ENCODE data around the gene NOXA1.

NOXA1 gene

GRCh38 chr9:137379761-137380161 is 43.4 kb upstream of the NOXA1 start:
- TF ChIP-seq CTCF (conservative IDR thresholded peaks at IDR 0.05; ENCODE audit: low read depth), result no peak
- no peak for DNase-seq (ENCODE audit: low spot score)
- ChIA-PET CTCF (interaction anchor here (0.6 kb wide), 1 partner anchor 18 kb away, joined by 4 read pairs; no protein-coding TSS in a partner anchor), POLR2A (ENCODE audit: low non-redundant PET) (no interaction called here)
- no peak overlapping the region for H3K27ac ChIP-seq

GRCh38 chr9:137380171-137380570 is 43.0 kb upstream of the NOXA1 start:
- POLR2A ChIA-PET (ENCODE audit: low non-redundant PET), result no interaction called here
- no peak for DNase-seq (ENCODE audit: low spot score)
- TF ChIP-seq CTCF (conservative IDR thresholded peaks at IDR 0.05; ENCODE audit: low read depth), result no peak
- CTCF ChIA-PET, result interaction anchor here (0.6 kb wide), 1 partner anchor 118 kb away, joined by 3 read pairs; no protein-coding TSS in a partner anchor
- H3K27ac ChIP-seq, result no peak overlapping the region

- DNase-seq (ENCODE audit: low spot score), result no peak
- POLR2A ChIA-PET (ENCODE audit: low non-redundant PET), result no interaction called here
- CTCF ChIA-PET, result interaction anchor here (0.6 kb wide), 1 partner anchor 118 kb away, joined by 3 read pairs; no protein-coding TSS in a partner anchor
- no peak overlapping the region for H3K27ac ChIP-seq
- no peak for TF ChIP-seq CTCF (conservative IDR thresholded peaks at IDR 0.05; ENCODE audit: low read depth)
Observed at GRCh38 chr9:137380606-137381005, 42.6 kb upstream of the NOXA1 start.

DNA sequence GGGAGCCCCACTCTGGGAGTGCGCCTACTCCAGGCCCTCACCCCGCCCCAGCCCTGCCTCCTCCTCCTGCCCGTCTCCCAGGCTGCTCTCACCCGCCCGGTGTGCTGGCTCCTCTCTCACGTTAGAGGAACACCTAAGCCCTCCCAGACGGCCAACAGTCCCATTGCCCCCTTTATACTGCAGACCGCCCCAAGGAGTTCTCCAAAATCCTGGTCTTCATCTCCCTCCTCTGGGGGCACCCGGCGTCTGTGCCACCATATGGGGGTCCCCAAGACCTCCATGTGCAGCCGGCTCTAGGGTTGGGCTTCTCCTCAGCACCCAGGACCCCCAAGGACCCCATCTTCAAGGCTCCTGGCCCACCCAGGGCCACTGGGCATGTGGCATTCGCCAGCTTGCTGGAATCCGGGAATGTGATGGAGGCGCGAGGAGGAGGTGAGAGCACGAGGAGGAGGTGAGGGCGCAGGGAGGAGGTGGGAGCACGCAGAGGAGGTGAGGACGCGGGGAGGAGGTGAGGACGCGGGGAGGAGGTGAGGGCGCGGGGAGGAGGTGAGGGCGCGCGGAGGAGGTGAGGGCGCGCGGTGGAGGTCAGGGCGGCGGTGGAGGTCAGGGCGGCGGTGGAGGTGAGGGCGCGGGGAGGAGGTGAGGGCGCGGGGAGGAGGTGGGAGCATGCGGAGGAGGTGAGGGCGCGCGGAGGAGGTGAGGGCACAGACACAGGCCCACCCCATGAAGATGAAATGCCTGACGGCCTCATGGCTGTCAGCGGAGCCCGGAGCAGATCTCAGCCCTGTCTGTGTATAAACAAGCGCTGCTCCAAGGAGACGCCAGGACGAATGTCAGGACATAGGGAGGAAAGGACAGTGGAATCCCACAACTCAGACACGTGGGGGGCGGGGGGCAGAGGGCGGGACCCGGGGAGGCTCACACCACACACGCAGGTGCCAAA is 41.4 kb upstream of the NOXA1 start:
- ChIA-PET CTCF (no interaction called here), POLR2A (ENCODE audit: low non-redundant PET) (no interaction called here)
- no peak for TF ChIP-seq CTCF (conservative IDR thresholded peaks at IDR 0.05; ENCODE audit: low read depth)
- no peak for DNase-seq (ENCODE audit: low spot score)
- H3K27ac ChIP-seq, result no peak overlapping the region

DNA sequence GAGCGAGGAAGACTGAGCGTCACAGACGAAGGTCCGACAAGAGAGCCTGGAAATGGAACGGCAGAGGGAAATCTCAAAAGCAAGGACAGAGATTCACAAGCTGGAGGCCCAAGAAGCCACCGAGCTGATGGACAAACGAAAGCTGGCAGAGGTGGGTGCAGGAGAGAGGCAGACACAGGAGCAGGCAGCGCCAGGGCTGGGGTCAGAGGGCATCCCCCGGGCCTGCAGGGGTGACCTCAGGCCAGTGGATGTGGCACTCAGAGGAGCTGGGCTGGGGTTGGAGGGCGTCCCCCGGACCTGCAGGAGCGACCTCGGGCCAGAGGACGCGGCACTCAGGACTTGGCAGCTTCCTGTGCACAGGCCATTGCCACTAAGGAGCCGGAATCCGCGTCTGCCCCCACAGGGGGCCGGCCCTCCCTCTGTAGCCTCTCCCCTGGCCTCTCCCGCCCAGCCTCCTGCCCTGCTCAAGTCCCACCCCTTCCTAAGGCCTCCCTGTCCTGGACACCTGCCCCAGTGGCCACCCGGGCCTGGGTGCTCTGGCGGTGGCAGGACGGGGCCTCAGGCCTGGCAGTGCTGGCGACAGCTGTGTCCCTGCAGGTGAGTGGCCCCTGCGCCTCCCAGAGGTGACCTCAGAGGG is 40.6 kb upstream of the NOXA1 start:
- H3K27ac ChIP-seq, result no peak overlapping the region
- CTCF ChIA-PET, result no interaction called here
- POLR2A ChIA-PET (ENCODE audit: low non-redundant PET), result no interaction called here
- TF ChIP-seq CTCF (conservative IDR thresholded peaks at IDR 0.05; ENCODE audit: low read depth), result no peak
- DNase-seq (ENCODE audit: low spot score), result no peak

DNA sequence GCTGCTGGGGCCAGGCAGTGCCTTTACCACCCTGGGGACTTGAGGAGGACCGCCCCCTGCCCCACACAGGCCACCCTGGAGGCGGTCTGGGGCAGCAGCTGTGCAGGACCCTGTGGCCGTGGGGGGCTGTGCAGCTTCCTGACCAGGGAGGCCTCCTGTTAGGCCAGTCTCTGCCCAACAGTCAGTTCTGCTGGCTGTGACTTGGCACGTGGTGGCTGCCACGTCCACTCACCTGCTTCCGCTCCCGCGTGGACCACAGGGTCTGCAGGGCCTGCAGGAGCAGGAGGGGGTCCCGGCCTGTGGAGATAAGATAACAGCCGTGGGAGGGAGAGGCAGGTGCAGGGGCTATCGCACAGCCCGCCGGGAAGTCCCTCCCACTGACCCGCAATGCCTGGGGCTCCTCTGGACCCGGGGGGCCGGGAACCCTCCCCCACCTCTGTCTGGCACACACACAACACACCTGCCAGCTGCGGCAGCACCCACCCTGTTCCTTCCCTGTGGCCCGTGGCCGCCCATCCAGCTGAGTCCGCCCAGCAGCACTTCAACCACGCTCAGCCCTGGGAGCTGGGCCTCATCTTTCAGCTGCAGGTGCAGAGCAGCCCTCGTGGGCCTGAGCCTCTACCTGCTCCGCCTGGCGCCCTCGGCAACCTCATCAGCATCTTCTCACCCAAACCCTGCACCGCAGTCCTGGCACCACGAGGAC is 40.0 kb upstream of the NOXA1 start:
- H3K27ac ChIP-seq, result no peak overlapping the region
- ChIA-PET POLR2A (ENCODE audit: low non-redundant PET) (no interaction called here), CTCF (no interaction called here)
- DNase-seq (ENCODE audit: low spot score), result no peak
- no peak for TF ChIP-seq CTCF (conservative IDR thresholded peaks at IDR 0.05; ENCODE audit: low read depth)

Data from RWPE1 (cell line).